ENCODE measurements around the gene RMP24.

GRCh38 chr18:35962320-35962719 is 10.2 kb upstream of the RMP24 start:
- TF ChIP-seq CTCF (IDR thresholded peaks at IDR 0.05) (no peak), POLR2AphosphoS5 (IDR thresholded peaks at IDR 0.05) (no peak), POLR2A (IDR thresholded peaks at IDR 0.05) (no peak), EP300 (IDR thresholded peaks at IDR 0.05; ENCODE audit: low read depth) (no peak)
